HTR-8/SVneo (cell line): Measurements from ENCODE around the gene DACT2.
A peak's percentile ranks its signal among the peaks of the same experiment; 100 is the strongest.
"Not testable (repeated sequence)": the region's sequence is repeated elsewhere in the genome, so short reads cannot be mapped to it uniquely, and the experiment has no call there.

Experiments used
- DNase-seq: peaks from one replicate; pipeline ENCODE4 v3.0.0; 2011; ENCODE audit warnings: low spot score, mixed read lengths; ENCODE audit not compliant: insufficient read length
- FAIRE-seq: peaks from 2 replicates; lab custom pipeline; 2011; peaks lifted over from hg19 to GRCh38; lab: Jason Lieb, UNC

The DACT2 gene

DNA sequence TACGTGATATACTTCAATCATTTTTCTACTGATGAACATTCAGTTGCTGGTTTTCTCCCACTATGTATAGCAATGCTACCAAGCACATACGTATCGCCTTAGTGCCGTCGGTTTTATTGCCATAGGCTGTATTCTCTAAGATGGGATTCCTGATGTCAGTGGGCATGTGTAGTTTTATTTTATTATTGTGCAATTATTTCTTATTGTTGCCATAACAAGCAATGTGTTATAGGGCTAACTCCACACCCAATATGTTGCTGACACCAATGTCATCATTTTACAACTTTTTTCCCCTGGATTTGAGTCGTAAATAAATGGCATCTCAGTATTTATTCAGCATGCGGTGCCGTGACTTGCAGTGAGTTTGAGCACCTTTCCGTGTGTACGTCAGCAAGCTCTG lies 10.8 kb upstream of the DACT2 start:
- FAIRE-seq: no peak

DNA sequence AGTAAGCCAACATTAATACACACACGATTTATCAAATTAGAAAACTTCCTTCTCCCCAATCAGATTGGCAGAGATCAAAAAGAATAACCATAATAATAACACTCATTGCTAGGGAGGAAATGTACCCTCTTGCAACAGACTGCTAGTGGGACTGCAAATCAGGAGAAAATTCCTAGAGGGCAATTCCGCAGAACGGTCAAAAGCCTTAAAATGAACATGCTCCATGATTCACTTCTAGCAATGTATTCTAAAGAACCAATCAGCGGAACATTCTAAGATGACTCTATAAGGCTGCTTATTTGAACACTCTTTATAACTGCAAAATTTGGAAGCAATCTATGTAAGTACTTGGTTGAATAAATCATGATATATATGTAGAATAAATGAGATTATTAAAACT lies 8.5 kb upstream of the DACT2 start:
- DNase-seq (no peak), FAIRE-seq (no peak)

More for the DNA sequence above, 10.8 kb upstream of the DACT2 start:
- DNase-seq: no peak

DNA sequence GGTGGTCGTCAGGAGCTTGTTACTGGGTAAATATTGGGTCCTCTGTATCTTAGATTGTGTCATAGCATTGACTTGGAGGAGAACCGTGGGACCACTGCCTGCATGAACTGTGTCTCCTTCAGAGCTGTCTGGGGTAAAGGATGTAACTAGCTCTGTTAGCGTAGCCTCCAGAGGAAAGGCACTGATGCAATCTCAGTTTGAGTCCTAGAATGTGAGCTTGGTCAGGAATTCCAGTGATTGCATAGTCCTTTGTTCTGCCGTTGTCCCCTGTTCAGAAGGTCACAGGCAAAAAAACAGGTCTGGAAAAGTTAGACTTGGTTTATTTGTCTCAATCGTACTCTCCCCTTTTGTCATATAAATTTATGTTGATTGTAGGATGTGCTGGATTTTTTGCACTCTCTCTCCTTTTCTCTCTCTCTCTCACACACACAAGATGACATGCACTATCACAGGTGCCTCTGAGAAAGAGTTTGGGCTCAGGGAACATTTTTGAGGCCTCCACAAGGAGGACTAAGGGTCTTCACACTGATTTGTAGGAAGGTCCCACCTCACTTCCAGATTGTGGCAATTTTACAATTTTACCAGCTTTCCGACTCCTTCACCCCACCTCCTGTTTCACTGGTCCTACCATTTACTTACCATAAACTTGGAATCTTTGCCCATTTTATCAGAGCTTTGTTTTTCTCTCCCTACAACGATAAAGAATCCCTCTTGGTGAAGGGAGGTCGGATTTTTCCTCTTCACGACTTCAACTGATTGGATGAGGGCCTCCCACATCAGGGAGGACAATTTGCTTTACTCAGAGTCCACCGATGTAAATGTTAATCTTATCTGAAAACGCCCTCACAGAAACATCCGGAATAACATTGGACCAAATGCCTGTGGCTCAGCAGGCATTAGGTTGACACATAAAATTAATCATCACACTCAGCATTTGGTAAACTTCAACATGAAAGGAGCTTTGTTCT lies 7.0 kb upstream of the DACT2 start:
- FAIRE-seq: no peak
- no peak for DNase-seq

DNA sequence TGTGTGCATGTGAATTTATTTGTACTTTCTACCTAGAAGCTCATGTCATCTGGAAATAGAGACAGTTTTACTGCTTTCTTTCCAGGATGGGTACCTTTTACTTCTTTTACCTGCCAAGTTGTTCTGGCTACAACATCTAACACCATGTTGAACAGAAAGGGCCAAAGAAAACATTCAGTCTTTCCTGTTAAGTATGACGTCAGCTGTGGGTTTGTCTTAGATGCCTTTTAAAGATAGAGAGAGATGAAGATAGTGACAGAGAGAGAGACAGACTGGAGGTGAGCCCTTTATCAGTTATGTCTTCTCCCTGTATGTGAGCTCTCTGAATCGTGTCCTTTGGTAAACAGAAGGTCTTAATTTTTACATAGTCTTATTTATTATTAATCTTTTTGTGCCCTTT lies 3.4 kb upstream of the DACT2 start:
- DNase-seq (no peak), FAIRE-seq (no peak)

DNA sequence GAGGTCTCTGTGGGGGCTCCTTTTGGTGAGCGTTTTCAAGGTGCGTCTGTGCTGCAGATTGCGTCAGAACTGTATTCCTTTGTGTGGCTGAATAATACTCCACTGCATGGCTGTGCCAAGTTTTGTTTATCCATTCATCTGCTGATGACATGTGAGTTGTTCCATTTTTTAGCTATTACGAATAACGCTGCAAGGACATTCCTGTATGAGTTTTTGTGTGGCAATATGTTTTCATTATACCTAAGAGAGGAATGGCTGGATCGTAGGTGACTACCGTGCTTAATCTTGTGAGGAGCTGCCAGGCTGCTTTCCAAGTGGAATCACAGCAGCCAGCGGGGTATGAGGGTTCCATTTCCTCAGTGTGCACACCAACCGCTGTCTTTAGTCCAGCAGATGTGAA lies 1.1 kb upstream of the DACT2 start:
- FAIRE-seq (no peak), DNase-seq (no peak)

DNA sequence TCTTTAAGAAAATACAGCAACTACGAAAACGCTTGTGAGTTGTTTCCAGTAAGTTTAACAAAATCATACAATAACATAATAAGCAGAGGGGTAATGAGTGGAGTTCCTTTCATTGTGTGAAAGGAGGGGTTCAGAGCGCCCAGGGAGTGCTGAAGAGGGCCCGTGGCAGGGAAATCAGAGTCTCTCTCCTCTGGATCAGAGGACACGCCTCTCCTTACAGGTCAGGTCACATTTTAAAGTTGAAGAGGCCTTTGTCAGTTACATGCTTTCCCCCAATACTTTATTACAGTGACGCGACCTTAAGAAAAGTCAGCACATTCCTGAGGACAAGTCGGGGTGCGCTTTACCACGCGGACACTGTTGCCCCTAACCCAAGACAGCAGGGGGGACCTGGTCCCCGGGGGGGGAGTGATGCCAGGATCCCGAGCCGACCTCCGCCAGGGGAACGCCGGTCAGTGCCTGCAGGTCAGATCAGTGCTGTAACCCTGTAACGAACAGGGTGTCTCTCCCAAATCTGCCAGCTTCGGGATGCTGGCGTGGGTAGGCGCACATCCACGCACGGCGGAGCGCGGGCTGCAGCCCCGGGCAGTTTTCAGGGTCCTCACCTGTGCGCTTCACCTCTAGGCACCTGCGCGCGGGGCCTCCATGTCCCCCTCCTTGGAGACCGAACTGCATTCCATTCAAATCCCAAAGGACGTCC lies 848 bp downstream of the DACT2 start:
- FAIRE-seq (no peak), DNase-seq (no peak)

DNA sequence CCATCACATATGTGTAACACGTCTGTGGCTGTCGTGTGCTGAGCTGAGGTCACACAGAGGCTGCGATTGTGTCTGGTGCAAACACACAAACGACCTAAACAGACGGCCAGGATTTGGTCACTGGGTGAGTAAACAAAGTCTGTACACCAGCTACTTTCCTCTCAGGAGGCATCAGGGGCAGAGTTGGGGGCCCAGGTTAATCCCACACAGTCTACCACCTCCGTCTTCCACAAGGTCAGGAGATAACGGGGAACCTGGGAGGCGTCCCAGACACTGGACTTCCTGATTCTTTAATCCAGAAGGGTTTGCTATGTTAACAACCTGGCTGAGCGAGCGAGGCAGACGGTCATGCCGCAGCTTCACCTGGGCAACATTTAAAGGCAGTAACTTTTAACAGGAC lies 1.5 kb downstream of the DACT2 start:
- FAIRE-seq: no peak
- no peak for DNase-seq

DNA sequence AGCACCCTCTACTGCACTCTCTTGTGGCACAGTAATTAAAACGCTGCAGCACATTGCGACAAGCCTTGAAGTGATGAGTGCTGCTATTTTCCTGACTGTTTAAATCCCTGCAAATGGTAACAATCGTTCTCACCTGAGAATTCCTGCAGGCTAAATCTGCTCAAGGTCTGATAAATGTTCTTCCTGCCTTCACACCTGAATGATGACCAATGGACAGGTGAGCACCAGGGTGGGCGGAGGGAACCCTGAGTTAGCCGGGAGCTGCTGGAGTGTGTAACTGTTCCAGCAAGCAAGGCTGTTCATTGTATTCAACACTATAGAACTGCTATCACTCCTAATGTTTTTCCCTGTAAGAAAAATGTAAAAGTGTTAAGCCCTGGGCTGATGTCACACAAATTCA lies 4.0 kb downstream of the DACT2 start:
- no peak for FAIRE-seq
- no peak for DNase-seq

DNA sequence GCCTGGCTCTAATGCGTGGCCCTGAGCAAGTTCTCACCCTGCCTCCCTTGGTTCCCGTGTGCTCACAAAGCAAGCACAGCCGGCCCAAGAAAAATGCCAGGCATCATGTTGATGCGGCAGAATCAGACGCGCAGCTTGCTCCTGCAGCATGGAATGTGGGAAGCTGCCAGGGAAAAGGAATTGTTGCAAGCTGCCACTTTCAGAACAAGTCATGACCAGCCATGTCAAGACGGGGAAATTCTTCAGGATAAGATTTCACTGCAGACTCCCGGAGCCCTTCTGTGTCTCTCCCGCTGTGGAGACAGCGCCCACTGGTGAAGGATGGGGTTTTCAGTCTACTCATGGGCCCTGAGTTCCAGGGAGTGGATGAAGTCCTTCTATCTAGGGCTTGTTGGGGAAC lies 4.6 kb downstream of the DACT2 start:
- DNase-seq (peak; percentile 14), FAIRE-seq (no peak)

DNA sequence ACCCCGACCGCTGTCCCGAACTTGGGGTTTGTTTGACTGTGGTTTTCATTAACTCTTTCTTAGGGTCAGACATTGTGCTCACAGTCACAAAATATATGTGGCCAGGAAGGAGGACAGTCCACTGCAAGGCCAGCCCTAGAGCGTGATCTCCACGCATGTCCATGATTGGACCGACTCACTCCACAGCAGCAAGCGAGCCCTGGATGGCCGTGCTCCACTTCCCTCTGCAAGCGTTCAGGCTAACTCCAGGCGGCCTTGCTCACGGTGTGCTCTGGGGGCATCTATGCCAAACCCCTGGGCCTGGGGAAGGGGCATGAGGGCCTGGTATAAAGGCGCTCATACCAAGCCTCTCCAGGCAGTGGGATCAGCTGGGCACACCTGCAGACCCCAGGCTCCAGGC lies 5.6 kb downstream of the DACT2 start:
- DNase-seq (no peak), FAIRE-seq (no peak)

DNA sequence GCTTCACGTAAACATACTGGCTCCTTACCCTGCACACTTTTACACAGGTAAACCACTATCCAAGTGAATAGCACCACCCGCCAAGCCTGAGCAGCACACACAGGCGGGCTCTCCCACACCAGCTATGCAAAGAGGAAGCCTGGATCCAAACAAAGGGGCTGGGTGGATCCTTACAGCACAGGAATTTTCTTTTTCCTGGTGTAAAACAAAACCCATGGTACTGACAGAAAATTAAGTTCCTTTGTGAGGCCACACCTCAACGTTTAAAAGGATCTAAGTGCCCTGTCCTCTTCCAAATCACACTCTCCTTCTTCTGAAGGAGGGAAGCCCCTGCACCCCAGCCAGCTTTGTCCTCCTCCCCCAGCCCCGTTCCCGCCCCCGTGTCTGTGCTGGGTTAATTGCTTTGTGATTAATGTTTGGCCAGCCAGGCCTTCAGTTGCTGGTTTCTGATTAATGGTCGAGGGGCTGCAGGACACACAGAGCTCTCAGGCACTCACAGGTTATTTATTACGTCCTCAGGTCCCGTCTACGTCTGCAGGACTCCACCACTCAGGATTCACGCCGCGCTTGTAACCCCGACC lies 6.1 kb downstream of the DACT2 start:
- FAIRE-seq (no peak), DNase-seq (no peak)

DNA sequence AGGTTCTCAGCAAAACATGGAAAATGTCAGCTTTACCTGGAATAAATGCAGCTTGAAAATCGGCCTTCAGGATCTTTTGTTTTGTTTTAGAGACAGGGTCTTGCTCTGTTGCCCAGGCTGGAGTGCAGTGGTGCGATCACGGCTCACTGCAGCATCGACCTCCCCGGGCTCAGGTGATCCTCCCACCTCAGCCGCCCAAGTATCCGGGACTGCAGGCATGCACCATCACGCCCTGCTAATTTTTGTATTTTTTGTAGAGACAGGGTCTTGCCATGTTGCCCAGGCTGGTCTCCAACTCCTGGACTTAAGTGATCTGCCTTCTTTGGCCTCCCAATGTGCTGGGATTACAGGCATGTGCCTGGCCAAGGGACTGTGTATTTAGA lies 7.5 kb downstream of the DACT2 start:
- not testable (repeated sequence) for FAIRE-seq, DNase-seq

DNA sequence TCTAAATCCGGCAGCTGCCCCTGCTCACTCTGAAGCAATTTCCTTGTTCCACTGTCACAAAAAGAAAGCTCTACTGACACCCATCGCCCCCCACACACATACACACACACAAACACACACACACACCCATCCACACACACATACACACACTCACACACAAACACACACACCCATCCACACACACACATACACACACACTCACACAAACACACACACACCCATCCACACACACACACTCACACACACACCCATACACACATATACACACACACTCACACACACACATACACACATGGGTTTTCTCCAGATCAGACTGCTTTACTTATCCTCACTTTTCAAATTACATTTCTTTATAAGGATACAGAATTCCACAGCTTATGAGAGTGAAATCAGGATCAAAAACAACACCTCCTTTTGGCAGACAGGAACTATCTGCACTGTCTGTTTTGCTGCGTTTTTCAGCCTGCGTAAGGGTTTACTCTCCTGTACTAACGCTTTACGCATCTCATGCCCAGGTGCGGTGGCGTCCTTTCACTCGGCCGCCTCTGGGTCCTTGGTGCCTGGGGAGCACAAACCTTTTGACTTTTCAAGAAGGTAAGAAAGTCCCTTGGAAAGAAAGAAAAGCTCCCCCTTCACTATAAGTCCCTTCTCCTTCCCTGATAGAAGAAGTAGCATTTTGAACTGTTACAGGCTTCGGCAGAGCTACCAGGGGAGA lies 8.0 kb downstream of the DACT2 start:
- DNase-seq (no peak), FAIRE-seq (peak; percentile 57)

DNA sequence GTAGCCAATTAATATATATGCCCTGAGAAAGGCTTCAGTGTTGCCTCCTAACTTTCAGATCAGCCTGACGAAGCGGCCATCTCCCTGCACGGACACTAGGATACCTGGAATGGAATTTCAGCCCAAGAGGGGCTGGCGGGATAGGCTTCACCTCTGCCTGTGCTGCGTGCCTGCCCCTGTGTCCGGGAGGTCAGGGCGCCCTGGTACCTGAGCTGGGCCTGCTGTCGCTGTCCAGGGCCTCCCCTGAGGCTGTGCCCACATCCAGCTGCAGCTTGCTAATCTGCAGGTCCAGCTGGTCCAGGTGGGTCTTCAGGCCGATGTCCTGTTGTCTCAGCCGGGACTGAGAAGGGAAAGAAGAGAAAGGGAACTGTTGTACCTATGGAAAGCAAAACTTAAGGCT lies 8.6 kb downstream of the DACT2 start:
- FAIRE-seq (no peak), DNase-seq (no peak)

DNA sequence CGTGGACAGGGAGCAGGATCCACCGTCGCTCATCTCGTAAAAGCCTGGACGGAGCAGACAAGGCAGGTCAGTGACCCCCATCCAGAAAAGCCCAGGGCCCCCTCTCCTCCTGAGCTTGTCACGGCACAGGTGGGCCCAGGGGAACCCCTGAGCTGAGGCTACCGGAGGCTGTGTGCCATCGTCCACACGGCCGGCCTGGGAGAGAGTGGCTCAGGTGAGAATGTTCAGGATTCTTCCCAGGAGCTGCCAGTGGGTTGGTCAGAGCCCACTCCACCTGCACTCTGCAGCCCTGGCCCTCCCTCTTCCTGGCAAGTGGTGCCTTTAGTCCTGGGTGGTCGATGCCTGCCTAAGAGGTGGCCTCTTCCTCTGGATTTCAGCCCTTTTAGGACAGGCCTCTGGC lies 9.2 kb downstream of the DACT2 start:
- no peak for FAIRE-seq

DNA sequence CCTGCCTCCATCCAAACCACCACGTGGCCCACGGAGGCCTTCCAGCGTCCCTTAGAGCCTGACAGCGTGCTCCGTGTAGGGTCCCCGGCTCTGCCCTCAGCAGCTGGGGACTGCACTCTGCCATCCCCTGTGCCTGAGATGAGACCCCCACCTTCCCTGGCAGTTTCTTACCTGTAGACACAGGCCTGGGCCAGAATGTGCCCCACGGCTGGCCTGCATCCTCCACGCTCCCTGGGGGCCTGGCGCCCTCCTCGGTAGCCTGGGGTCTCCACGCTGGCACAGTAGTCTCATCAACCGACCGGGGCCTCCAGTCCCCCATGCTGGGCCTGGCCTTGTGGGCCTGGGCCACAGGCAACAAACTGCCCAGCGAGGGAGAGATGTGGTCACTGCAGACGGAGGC lies 9.6 kb downstream of the DACT2 start:
- DNase-seq (no peak), FAIRE-seq (no peak)

More for the DNA sequence above, 9.2 kb downstream of the DACT2 start:
- DNase-seq: no peak

DNA sequence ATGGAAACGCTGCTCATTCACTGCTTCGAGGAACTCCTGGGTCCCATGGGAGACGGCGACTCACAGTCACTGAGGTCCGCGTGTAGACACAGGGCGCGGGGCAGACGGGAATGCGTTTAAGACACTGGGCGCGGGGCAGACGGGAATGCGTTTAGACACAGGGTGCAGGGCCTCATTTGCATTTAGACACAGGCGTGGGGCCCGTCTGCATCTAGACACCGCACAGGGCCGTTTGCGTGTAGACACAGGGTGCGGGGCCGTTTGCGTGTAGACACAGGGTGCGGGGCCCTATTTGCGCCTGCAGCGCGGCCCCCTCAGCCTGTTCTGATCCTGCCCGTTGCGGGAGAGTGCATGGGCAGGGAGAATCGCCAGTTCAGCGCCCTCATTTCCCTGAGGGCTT lies 10.4 kb downstream of the DACT2 start:
- no peak for DNase-seq
- FAIRE-seq: no peak

DNA sequence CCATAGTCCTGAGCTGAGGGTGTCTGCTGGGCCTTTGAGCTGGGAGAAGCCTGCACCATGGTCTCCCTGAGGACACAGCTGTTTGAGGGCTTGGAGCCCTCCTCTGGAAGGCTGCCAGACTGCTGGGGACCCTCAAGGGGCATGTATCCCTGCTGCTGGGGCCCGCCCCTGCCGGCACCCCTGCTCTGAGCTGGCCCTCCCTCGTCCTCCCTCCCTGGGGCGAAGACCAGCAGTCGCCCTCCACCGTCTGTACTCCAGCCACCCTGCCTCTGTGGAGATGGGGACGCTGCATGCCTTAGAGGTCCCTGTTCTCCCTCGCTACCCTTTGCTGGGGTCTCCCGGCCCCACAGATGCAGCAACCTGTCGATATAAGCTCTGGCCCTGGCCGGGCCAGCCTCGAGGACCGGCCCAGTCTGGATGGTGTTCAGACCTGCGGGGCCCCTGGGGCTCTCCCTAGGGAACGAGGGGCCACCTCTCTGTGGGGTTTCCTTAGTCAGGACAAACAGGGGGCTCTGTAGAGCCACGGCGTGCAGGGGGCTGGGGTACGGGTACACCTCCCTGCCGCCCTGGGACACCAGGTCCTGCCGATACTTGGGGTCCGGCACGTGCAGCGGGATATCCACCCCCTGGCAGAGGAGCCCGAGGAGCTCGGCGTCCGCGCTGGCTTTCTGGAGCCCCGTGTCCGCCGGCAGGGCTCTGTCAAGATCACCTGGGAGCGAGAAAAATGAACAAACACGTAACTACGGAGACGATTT lies 11.0 kb downstream of the DACT2 start:
- DNase-seq (no peak), FAIRE-seq (no peak)

DNA sequence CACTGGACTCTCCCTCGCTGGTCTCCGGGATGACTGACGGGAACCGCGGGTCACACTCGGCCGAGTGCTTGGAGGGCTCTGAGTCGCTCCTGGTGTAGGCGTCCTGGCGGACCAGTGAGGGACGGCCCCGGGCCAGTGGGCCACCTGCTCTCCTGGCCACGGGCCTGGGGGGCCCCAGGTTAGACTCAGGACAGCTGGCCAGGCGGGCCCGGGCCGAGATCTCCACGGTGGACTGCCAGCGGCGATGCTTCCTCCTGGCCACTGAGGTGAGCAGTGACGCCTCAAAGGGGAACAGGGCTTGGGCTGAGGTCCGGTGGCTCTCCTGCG lies 11.9 kb downstream of the DACT2 start:
- no peak for FAIRE-seq

More for the DNA sequence above, 11.9 kb downstream of the DACT2 start:
- DNase-seq: no peak
